ENCODE results near the gene TNFRSF19.

GRCh38 chr13:23684647-23685046 lies 114.4 kb downstream of the TNFRSF19 start:
- TF ChIP-seq CTCF (IDR thresholded peaks at IDR 0.05; ENCODE audit: low read length): no peak
- no peak for TF ChIP-seq EZH2 (optimal IDR thresholded peaks at IDR 0.05; ENCODE audit: low read depth, low read length)

Data from MM.1S (cell line).